ENCODE measurements around the gene VCAM1.

VCAM1 gene

DNA sequence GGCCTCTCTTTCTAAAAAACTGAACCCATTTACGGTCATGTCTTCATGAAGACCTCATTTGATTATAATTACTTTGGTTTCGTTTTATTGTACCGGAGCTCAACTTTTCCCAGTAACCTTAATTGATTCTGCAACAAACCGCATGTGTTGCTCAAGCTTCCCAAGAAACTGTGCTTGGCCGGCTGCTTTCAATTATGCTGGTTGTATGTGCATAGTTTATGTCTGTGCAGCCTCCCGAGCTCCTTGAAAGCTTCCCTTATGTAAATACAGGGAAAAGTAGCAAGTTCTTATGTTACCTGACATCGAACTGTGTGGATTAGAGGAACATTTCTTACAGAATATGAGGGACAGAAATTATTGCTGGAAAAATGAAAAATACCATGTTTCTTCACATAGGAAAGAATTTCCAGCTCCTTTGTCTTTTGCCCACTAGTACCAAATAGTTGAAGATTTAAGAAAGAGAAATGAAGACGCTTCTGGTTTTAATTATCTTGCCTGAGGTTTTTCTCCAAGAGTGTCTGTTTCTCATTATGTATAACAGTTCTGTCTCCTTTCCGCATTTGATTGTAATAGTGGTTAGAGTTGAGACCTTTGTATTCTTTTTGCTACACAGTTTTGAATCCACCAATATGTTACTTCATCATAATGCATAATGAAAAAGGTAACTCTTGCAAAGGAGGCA is 2.1 kb downstream of the VCAM1 start:
- DNase-seq (ENCODE audit: low read depth in 1 of 2, low spot score in 1 of 2), result no peak

DNA sequence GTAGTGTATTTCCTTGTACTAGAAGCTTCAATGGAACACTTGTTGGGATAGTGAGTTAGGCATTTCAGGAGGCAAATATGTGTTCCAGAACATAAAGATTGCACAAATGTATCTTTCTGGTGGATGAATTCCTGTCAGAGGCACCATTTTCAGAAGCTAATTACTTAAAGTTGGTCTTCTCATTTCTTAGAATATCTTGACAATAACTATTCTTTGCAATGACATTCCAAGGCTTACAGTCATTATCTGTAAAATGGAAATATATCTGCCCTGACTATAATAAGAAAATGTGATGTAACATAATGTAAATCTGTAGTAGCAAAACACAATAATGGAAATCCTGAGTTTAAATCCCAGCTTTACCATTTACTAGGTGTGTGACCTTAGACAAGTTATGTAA is 2.7 kb downstream of the VCAM1 start:
- no peak for DNase-seq (ENCODE audit: low read depth in 1 of 2, low spot score in 1 of 2)

DNA sequence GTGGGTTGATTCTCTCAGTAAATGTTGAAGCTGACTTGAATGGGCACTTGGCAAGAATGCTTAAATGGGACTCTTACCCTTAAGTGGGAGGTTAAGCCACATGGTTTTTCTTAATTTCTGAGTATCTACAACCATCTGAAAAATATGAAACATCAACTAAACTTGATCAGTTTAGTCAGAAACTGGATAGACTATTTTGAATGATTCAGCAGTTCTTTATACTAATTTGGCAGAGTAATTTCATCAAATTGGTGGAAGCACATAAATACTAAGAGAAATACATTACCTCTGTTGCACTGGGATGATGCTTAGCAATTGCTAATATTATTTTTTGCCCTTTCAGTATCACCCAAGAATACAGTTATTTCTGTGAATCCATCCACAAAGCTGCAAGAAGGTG is 4.7 kb downstream of the VCAM1 start:
- no peak for DNase-seq (ENCODE audit: low read depth in 1 of 2, low spot score in 1 of 2)

GRCh38 chr1:100730130-100730529 is 10.6 kb downstream of the VCAM1 start:
- no peak for DNase-seq (ENCODE audit: low read depth in 1 of 2, low spot score in 1 of 2)

DNA sequence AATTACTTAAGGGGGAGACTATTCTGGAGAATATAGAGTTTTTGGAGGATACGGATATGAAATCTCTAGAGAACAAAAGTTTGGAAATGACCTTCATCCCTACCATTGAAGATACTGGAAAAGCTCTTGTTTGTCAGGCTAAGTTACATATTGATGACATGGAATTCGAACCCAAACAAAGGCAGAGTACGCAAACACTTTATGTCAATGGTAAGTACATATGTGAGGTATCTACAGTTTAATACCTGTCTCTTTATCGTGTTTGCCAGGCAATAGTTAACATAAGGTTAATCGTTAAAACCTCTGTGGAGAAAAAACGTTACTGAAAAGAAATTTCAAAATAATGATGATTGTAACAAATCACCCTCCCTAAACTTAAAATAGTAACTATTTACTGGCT is 11.8 kb downstream of the VCAM1 start:
- no peak for DNase-seq (ENCODE audit: low read depth in 1 of 2, low spot score in 1 of 2)

DNA sequence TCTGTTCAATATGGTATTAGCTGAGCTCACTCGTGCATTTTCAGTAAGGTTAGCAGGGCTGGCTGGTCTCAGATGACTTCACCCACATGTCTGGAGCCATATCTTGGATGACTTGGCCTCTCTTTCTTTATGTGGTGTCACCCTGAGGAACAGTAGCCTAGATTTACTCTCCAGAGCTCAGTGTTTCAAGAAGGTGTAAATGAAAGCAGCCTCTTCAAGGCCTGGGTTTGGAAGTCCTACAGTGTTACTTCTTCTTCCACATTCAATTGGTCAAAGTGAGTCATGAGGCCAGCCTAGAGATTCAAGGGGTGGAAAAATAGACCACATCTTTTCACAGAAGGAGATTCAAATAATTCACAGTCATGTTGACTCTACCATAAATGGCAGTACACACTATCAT is 12.2 kb downstream of the VCAM1 start:
- no peak for DNase-seq (ENCODE audit: low read depth in 1 of 2, low spot score in 1 of 2)

DNA sequence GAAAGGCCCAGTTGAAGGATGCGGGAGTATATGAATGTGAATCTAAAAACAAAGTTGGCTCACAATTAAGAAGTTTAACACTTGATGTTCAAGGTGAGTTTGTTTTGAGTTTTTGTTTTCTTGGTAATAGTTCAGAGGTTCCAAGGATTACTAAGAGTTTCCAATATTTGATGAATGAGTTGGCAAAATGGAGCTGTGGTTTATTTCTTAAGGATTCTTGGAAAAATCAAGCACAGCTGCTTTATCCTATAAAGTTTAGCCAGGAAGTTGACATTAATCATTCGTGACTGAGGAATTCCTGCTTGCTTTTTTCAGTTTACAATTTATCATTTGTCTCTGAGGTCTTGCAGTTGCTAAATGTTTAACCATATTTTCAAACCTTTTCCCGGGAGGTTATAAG is 15.1 kb downstream of the VCAM1 start:
- DNase-seq (ENCODE audit: low read depth in 1 of 2, low spot score in 1 of 2), result no peak

DNA sequence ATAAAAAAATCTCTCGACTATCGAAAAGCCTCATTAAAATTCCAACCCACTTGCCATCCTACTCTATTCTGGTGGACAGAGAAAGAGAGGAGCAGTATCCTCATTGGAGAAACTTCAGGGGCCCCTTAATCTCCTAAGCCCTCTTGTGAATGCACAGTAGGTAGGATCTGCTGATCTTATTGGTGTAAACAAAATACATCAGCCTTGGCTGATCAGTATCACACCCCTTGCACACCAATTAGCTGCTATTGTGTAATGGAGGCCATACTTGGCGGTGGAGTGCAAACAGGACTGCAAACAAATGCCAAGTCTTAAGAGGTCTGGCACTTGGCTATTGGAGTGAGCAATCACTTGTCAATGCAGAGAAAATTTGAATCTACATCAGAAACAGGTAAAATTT is 15.7 kb downstream of the VCAM1 start:
- DNase-seq (ENCODE audit: low read depth in 1 of 2, low spot score in 1 of 2), result no peak

DNA sequence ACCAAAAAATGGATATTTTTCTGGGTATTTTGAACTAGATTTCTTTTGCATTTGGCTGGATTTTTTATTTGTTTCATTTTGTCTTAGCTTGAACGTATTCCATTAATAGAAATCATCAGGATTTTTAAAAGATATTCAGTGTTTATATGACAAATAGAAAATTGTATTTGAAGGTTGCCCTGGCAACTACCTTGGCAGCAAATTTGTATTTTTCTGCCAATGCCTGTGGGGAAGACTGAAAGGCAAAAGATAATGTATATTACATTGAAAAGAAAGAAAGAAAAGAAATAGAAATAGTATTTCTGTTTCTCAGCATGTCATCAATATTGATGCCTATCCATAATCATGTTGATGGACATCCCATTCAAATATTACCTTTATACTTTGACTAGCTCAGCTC is 16.8 kb downstream of the VCAM1 start:
- no peak for DNase-seq (ENCODE audit: low read depth in 1 of 2, low spot score in 1 of 2)

GRCh38 chr1:100736746-100737145 is 17.2 kb downstream of the VCAM1 start:
- DNase-seq (ENCODE audit: low read depth in 1 of 2, low spot score in 1 of 2), result no peak

GRCh38 chr1:100746542-100746932 is 27.0 kb downstream of the VCAM1 start:
- no peak for DNase-seq (ENCODE audit: low read depth in 1 of 2, low spot score in 1 of 2)

- DNase-seq (ENCODE audit: low read depth in 1 of 2, low spot score in 1 of 2), result no peak
Measured at GRCh38 chr1:100747771-100748170, 28.2 kb downstream of the VCAM1 start.

DNA sequence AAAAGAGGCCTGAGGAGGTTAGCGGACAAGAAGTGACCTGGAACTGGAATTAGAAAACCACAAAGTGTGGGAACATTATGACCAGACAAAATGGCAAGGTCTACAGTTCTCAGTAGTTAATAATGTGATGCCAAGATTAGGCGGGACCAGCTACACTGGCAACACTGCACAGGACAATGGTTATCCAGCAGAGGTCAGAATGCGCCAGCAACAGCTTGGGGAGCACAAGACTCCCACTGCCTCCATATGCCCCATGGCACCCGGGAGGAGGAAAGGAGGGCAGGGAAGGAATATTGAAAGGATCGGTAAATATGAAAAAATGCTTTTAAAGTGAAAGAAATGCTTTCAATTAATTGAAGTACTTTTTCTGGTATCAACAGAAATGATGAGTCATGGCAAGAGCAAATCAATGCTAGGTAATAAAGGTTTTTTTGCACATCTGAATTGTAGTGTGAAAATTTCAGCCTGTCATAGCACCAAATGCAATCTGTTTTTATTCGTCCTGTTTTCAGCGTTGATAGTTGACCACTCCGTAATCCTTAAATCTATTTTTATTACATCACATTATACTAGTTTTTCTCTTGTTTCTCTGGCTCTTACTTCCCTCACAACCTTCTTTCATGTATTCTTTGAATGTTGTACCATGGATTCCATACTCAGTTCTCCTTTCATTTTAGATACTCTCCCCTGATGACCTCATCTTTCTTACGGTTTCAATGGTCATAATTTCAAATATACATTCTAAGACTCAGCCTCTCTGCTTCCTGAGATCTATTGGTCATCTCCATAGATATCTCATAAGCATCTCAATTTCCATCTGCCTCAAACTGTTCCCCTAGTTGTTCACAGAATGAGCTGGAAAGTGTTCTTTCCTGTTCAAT is 30.7 kb downstream of the VCAM1 start:
- no peak for DNase-seq (ENCODE audit: low read depth in 1 of 2, low spot score in 1 of 2)

DNA sequence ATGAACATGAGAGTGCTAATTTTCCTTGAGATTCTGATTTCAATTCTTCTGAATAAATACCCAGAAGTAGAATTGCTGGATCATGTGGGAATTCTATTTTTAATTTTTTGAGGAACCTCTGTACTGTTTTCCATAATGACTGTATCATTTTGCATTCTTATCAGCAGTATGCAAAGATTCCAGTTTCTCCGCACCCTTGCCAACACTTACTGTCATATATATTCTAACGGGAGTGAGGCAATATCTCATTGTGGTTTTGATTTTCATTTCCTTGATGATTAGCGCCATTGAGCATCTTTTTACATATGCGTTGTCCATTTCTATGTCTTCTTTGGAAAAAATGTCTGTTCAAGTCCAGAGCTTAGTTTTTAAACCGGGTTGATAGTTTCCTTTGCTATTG is 33.2 kb downstream of the VCAM1 start:
- DNase-seq (ENCODE audit: low read depth in 1 of 2, low spot score in 1 of 2), result no peak

DNA sequence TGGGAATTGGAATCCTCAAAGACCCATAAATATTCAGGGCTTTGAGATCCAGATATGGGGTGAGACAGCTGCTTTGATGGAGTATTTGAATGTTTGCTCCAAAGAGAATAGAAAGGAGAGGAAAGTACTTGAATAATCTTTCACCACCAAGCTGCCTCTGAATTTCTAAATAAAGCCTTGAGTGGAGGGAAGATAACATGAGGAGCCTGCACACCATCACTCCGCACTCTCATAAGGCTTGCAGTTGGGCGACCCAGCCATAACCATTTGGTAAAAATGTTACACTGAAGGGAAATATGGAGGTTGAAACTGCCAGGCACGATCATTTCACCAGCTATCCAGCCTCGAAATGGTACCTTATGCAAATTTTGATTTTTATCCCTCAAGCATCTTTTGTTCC is 38.4 kb downstream of the VCAM1 start:
- DNase-seq (ENCODE audit: low read depth in 1 of 2, low spot score in 1 of 2), result no peak

DNA sequence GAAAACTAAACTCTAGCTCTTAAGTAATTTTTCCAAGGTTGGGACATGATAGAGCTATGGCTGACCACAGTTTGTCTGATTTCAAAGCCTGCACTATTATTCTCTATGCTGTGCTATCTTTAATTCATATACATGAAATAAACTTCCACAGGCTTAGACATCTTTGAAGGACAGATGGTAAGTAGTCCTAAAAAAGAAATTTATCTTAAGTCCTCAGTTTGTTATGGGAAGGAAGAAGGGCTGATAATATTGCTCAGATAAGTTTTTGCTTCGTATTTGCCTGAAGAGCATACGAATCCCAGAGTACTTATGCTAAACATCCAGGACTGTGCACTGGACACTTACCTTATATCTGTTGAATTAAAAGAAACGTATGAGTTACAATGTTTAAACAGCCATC is 39.6 kb downstream of the VCAM1 start:
- no peak for DNase-seq (ENCODE audit: low read depth in 1 of 2, low spot score in 1 of 2)

DNA sequence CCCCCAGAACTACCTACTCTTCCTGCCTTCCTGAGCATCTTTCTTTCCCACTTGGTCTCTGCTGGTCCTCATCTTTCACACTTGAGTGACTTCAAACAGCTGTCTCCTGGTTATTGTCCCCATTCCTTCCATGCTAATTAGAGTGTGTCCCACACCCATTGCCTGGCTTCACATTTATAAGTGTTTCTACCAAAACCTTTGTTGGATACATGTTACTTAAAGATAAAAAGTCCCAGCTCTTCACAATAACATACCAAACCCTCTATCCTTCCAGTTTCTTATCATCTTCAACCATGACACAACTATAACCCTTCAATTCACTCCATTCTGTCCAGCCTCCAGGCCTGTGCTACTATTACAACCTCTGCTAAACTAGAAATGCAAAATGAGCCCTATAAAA is 41.0 kb downstream of the VCAM1 start:
- no peak for DNase-seq (ENCODE audit: low read depth in 1 of 2, low spot score in 1 of 2)

GRCh38 chr1:100762461-100762860 is 42.9 kb downstream of the VCAM1 start:
- DNase-seq (ENCODE audit: low read depth in 1 of 2, low spot score in 1 of 2), result no peak

DNA sequence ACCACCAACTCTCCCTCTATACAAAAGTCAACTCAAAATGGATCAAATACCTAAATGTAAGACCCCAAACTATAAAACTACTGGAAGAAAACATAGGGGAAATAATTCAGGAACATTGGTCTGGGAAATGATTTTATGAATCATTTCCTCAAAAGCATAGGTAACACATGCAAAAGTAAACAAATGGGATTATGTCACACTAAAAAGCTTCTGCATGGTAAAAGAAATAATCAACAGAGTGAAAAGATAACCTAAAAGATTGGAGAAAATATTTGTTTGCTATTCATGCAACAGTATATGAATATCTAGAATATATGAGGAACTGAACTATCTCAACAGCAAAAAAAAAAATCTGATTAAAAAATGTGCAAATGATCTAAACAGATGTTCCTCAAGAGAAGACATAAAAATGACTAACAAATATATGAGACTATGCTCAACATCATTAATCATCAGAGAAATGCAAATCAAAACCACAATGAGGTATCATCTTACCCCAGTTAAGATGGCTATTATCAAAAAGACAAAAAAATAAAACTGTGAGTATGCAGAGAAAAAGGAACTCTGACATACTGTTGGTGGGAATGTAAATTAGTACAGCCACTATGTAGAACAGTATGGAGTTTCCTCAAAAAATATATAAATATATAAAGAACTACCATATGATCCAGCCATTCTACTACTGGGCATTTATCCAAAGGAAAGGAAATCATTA is 47.8 kb downstream of the VCAM1 start:
- DNase-seq (ENCODE audit: low read depth in 1 of 2, low spot score in 1 of 2), result no peak

DNA sequence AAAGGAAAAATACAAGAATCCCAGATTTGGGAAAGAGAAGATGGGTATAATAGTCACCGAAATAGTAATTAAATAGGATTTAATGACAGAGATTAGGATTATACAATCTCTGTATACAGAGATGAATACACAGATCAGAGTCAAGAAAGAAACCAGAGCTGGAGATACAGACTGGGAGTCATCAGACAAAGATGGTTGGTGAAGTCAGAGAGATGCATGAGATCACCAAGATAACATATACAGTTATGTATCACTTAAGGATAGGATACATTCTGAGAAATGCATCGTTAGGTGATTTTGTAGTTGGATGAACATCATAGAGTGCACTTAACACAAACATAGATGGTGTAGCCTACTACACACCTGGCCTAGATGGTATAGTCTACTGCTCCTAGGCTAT is 49.8 kb downstream of the VCAM1 start:
- DNase-seq (ENCODE audit: low read depth in 1 of 2, low spot score in 1 of 2), result no peak

DNA sequence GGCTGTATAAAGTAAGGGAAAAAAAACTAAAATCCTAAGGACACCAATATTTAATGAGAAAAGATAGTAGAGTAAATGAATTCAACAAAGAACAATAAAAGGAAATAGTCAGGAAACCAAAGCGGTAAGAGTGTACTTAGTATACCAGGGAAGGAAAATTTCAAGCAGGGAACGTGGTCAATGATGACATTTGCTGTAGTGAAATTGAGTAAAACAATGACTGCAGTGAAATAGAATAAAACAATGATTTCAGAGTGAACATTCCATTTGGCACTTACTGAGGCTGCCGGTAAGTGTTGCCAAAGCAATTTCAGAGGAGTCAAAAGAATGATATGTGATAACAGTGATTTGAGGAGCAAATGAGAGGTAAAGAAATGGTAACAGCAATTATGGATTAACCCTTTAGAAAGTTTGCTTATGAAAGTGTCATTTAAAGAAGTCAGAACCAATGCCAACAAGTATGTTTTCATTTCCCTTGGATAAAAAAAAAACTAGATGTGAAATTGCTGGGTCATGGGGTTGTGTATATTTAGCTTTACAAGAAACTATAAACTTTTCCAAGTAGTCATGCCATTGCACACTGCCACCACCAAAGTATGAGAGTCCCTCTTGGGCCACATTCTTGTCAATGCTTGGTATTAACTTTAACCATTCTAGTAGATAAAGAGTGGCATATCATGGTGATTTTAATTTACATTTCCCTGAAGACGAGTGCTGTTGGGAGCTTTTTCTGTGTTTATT is 50.5 kb downstream of the VCAM1 start:
- DNase-seq (ENCODE audit: low read depth in 1 of 2, low spot score in 1 of 2), result no peak
